ENCODE results near the gene PLTP.
A peak's percentile ranks its signal among the peaks of the same experiment; 100 is the strongest.
"Not testable (repeated sequence)": the region's sequence is repeated elsewhere in the genome, so short reads cannot be mapped to it uniquely, and the experiment has no call there.

The PLTP gene

GRCh38 chr20:45944965-45945677, 33.2 kb upstream of the PLTP start:
- DNase-seq, result no peak

GRCh38 chr20:45944151-45944964, 32.4 kb upstream of the PLTP start:
- DNase-seq, result peak in 3 of 58 donors; percentile 33 to 61 (median 35)

- no peak for DNase-seq
Measured at GRCh38 chr20:45943613-45944012, 31.7 kb upstream of the PLTP start.

- no peak for DNase-seq
Measured at GRCh38 chr20:45940469-45940868, 28.5 kb upstream of the PLTP start.

GRCh38 chr20:45940053-45940452, 28.1 kb upstream of the PLTP start:
- DNase-seq, result no peak

- DNase-seq, result peak in 1 of 58 donors; percentile 18
Measured at GRCh38 chr20:45938727-45939438, 26.9 kb upstream of the PLTP start.

GRCh38 chr20:45937765-45938164, 25.8 kb upstream of the PLTP start:
- DNase-seq, result no peak

GRCh38 chr20:45935416-45936046, 23.6 kb upstream of the PLTP start:
- DNase-seq, result peak in 6 of 58 donors; percentile 20 to 61 (median 39)

- DNase-seq, result peak; percentile 74 to 98 (median 96)
Measured at GRCh38 chr20:45934586-45935415, 22.8 kb upstream of the PLTP start, which contains the start of gene PCIF1. TSS of gene PCIF1 (plus strand) at chr20:45934683. CDS start at chr20:45939000, 4,317 bp downstream.

- peak in 47 of 58 donors; percentile 55 to 92 (median 83) for DNase-seq
Measured at GRCh38 chr20:45934046-45934585, 22.2 kb upstream of the PLTP start.

GRCh38 chr20:45933266-45934045, 21.5 kb upstream of the PLTP start:
- DNase-seq, result peak in 57 of 58 donors; percentile 17 to 88 (median 67)

GRCh38 chr20:45931680-45932079, 19.7 kb upstream of the PLTP start:
- DNase-seq, result not testable (repeated sequence)

GRCh38 chr20:45927071-45927878, 15.3 kb upstream of the PLTP start:
- DNase-seq, result no peak

- no peak for DNase-seq
Measured at GRCh38 chr20:45926731-45927070, 14.7 kb upstream of the PLTP start.

- DNase-seq, result no peak
Measured at GRCh38 chr20:45925821-45926506, 14.0 kb upstream of the PLTP start.

- peak in 6 of 58 donors; percentile 10 to 34 (median 14) for DNase-seq
Measured at GRCh38 chr20:45924391-45925261, 12.7 kb upstream of the PLTP start.
